ENCODE measurements around the gene BSND. TPM values are rescaled to one million over a fixed set of nuclear protein-coding genes. Genes with fewer than 3 reads are reported as not detected.

BSND gene
- total RNA-seq, 1 donor from 2014 or later, result not detected

DNA sequence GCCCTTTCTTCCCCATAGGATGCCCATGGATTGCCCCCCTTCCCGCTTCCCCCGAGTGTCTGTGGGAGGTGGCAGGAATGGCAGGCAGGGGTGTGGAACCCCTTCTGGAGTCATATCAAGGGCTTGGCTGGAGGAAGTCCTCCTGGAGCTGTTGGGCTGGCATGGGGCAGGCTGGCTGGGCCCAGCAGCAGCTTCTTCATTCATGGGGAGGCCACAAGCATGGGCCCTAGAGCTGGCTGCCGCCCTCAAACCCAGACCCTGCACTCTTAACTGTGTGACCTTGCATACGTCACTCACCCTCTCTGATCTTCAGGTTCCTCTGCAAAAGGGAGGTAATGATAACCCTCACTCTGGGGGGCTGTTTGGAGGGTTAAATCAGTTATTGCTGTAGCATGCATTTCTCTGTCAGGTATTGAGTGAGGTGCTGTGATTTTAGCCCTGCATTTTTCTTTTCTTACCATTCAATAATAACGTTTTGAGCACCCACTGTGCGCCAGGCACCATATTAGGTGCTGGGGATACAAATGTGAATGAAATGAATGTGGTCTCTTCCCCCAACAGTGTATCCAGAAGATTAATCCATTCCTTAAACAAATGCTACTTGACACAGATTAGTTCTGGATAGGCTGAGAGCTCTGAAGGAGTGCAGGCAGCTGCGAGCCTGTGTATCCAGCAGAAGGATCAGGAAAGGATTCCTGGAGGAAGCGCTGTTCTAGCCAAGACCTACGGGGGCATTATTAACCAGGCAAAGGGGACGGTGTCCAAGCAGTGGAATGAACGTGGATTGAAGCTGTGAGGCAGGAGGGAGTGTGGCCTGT, 49.9 kb downstream of the BSND start:
- H3K27me3 ChIP-seq (ENCODE audit: control insufficient read depth, insufficient read depth, low read length), result no peaks in the 10 kb centered on the region

DNA sequence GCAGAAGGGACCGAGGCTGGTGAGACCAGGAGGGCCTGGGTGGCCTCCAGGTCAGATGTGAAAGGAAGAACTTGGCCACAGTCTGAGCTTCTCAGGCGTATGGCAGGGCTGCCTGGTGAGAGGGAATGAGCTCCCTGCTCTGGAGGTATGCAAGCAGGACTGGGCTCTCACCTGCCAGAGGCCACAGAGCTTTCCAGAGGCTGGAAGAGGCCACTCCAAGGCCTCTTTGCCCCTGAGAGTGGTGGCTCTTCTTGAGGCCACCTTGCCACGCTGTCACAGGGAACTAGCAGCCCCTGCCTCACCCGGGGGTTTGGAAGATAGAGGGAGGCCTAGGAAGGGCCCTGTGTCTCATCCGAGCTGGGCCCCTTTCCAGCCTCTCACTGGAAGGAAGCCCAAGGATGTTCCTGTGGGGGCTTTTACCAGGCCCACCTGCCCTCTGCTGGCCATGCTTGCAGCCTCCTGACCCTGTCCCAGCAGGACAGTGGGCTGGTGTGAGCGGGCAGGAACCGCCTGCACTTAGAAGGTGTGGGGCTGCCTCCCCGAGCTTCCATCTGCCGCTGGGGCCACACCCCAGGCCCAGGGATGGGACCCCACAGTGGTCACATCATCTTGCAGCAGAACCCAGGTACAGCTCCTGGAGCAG, 50.7 kb downstream of the BSND start:
- Histone ChIP-seq H3K4me3 (ENCODE audit: low read depth, low read length) (no peak overlapping the region), H3K36me3 (ENCODE audit: control insufficient read depth, insufficient read depth, low read length) (peaks cover 29% of the 10 kb centered on the region), H3K27me3 (ENCODE audit: control insufficient read depth, insufficient read depth, low read length) (no peaks in the 10 kb centered on the region)
- TF ChIP-seq, protein P1, sequence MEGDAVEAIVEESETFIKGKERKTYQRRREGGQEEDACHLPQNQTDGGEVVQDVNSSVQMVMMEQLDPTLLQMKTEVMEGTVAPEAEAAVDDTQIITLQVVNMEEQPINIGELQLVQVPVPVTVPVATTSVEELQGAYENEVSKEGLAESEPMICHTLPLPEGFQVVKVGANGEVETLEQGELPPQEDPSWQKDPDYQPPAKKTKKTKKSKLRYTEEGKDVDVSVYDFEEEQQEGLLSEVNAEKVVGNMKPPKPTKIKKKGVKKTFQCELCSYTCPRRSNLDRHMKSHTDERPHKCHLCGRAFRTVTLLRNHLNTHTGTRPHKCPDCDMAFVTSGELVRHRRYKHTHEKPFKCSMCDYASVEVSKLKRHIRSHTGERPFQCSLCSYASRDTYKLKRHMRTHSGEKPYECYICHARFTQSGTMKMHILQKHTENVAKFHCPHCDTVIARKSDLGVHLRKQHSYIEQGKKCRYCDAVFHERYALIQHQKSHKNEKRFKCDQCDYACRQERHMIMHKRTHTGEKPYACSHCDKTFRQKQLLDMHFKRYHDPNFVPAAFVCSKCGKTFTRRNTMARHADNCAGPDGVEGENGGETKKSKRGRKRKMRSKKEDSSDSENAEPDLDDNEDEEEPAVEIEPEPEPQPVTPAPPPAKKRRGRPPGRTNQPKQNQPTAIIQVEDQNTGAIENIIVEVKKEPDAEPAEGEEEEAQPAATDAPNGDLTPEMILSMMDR (IDR thresholded peaks at IDR 0.05; ENCODE audit: insufficient read depth, low read length, severe bottlenecking), result no peak
- DNase-seq (ENCODE audit: low read depth) (no peak), FAIRE-seq (no peak)

More for the DNA sequence above, 49.9 kb downstream of the BSND start:
- FAIRE-seq, result no peak
- TF ChIP-seq, protein P1 (IDR thresholded peaks at IDR 0.05; ENCODE audit: insufficient read depth, low read length, severe bottlenecking), result no peak
- peaks cover 32% of the 10 kb centered on the region for H3K36me3 ChIP-seq (ENCODE audit: control insufficient read depth, insufficient read depth, low read length)
- H3K4me3 ChIP-seq (ENCODE audit: low read depth, low read length), result no peak overlapping the region
- no peak for DNase-seq (ENCODE audit: low read depth)

DNA sequence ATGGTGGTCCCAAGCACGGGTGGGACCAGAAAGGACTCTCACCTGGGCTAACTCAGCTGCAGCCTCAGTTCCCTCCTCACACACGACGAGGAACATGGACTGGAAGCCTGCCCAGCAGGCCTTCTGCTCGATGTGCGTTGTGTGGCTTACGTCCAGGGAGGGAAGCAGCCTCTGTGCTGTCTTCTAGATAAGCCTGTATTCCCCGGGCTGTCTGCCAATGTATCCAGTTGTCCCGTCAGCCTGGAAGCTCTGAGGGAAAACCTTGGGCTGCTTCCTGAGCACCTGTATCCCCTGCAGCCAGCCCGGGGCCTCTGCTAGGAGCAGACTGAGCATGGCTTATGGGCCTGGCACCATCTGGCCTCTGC, 51.2 kb downstream of the BSND start:
- no peaks in the 10 kb centered on the region for H3K27me3 ChIP-seq (ENCODE audit: control insufficient read depth, insufficient read depth, low read length)
- TF ChIP-seq, protein P1 (IDR thresholded peaks at IDR 0.05; ENCODE audit: insufficient read depth, low read length, severe bottlenecking), result no peak
- no peak for DNase-seq (ENCODE audit: low read depth)
- H3K4me3 ChIP-seq (ENCODE audit: low read depth, low read length), result no peak overlapping the region
- peaks cover 26% of the 10 kb centered on the region for H3K36me3 ChIP-seq (ENCODE audit: control insufficient read depth, insufficient read depth, low read length)
- FAIRE-seq, result peak; percentile 83

DNA sequence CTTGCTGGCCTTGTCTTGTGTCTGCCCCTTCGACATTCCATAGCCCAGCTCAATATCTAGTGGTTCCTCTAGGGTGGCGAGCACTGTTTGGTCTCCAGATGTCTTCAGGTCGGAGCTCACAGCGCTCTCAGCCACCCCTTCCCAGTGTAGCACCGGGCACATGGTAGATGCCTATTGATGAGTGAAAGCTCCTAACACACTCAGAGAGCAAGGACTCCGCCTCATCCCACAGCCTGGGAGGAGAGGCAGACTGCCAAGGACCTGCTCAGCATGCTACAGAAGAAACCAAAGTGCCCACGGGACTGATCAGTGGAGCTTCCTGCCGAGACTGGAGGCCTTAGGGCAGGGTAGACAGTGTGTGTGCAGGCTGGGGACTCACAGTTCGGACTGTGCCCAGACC, 51.5 kb downstream of the BSND start:
- TF ChIP-seq, protein P1 (IDR thresholded peaks at IDR 0.05; ENCODE audit: insufficient read depth, low read length, severe bottlenecking), result no peak
- FAIRE-seq (no peak), DNase-seq (ENCODE audit: low read depth) (no peak)
- no peak overlapping the region for H3K4me3 ChIP-seq (ENCODE audit: low read depth, low read length)
- H3K27me3 ChIP-seq (ENCODE audit: control insufficient read depth, insufficient read depth, low read length), result no peaks in the 10 kb centered on the region
- peaks cover 23% of the 10 kb centered on the region for H3K36me3 ChIP-seq (ENCODE audit: control insufficient read depth, insufficient read depth, low read length)

DNA sequence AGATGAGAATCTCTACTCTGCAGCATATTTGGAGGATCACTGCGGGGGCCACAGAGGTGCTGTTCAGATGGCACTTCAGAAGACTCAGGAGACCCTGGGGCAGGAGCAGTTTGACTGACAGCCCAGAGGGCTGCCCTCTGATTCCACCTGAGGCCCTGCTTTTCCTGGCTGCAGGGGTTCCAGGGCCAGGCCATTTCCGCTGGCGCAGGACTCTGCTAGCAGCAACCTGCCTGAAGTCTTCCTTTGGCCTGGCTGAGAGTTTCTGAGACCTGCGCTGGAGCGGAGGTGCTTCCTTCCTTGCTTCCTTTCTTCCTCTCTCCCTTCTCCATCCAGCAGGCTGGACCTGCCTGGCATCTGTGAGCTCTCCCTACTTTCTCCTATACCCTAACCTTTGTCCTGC, 52.4 kb downstream of the BSND start:
- Histone ChIP-seq H3K4me3 (ENCODE audit: low read depth, low read length) (no peak overlapping the region), H3K36me3 (ENCODE audit: control insufficient read depth, insufficient read depth, low read length) (peaks cover 21% of the 10 kb centered on the region), H3K27me3 (ENCODE audit: control insufficient read depth, insufficient read depth, low read length) (no peaks in the 10 kb centered on the region)
- FAIRE-seq (no peak), DNase-seq (ENCODE audit: low read depth) (no peak)
- TF ChIP-seq, protein P1 (IDR thresholded peaks at IDR 0.05; ENCODE audit: insufficient read depth, low read length, severe bottlenecking), result no peak

All from bronchial epithelial cell (primary cell).